Activated T-cell treated with anti-CD3 and anti-CD28 coated beads, Interleukin-2, amount 50 U/mL, for 24 hours (primary cell): Measurements from ENCODE around the gene ANKH.
"Not testable (repeated sequence)": the region's sequence is repeated elsewhere in the genome, so short reads cannot be mapped to it uniquely, and the experiment has no call there.

Experiments
- DNase-seq: peaks from one replicate; pipeline ENCODE4 v3.0.0-alpha.2; 2020
- H3K27ac Mint-ChIP-seq: 2 replicates; pipeline ENCODE4 v1.8.0; 2020; ENCODE audit warnings: mild to moderate bottlenecking, mixed read lengths
- H3K27me3 Mint-ChIP-seq: 2 replicates; pipeline ENCODE4 v1.8.0; 2020; ENCODE audit warnings: mixed read lengths
- H3K36me3 Mint-ChIP-seq: 2 replicates; pipeline ENCODE4 v1.8.0; 2020; ENCODE audit warnings: low read depth, mixed read lengths
- H3K4me1 Mint-ChIP-seq: 2 replicates; pipeline ENCODE4 v1.8.0; 2020; ENCODE audit warnings: low read depth, mixed read lengths
- H3K4me3 Mint-ChIP-seq: 2 replicates; pipeline ENCODE4 v1.8.0; 2020; ENCODE audit warnings: mild to moderate bottlenecking, moderate library complexity, mixed read lengths
- H3K9me3 Mint-ChIP-seq: 2 replicates; pipeline ENCODE4 v1.8.0; 2020; ENCODE audit warnings: mixed read lengths

ANKH gene

GRCh38 chr5:14871214-14872069 lies at the start of gene ANKH:
Gene ANKH, minus strand, starts transcription at chr5:14871778. Its CDS starts 331 bp downstream, at chr5:14871447.
- Mint-ChIP-seq H3K27me3 (no peaks in the 10 kb centered on the region), H3K4me3 (peak within 1 kb of the TSS; percentile 89), H3K27ac (peak within 1 kb of the TSS; percentile 92), H3K9me3 (no peaks in the 10 kb centered on the region), H3K4me1 (peaks cover 43% of the 10 kb centered on the region), H3K36me3 (peaks cover 17% of the 10 kb centered on the region)
- peak; percentile 88 for DNase-seq

- H3K36me3 Mint-ChIP-seq = no peaks in the 10 kb centered on the region
- no peaks in the 10 kb centered on the region for H3K27me3 Mint-ChIP-seq
- no peak for DNase-seq
- H3K9me3 Mint-ChIP-seq = peaks cover 5% of the 10 kb centered on the region
- H3K4me3 Mint-ChIP-seq = no peak overlapping the region
- H3K4me1 Mint-ChIP-seq = peaks cover 59% of the 10 kb centered on the region
- no peak overlapping the region for H3K27ac Mint-ChIP-seq
Measured at GRCh38 chr5:14920121-14920520, 48.5 kb upstream of the ANKH start.

GRCh38 chr5:14919106-14919505 lies 47.5 kb upstream of the ANKH start:
- DNase-seq, H3K27ac Mint-ChIP-seq, H3K36me3 Mint-ChIP-seq, H3K9me3 Mint-ChIP-seq, H3K4me3 Mint-ChIP-seq, H3K27me3 Mint-ChIP-seq: not testable (repeated sequence)
- H3K4me1 Mint-ChIP-seq = peaks cover 59% of the 10 kb centered on the region

GRCh38 chr5:14917719-14918118 lies 46.1 kb upstream of the ANKH start:
- Mint-ChIP-seq H3K4me3 (no peak overlapping the region), H3K27ac (no peak overlapping the region), H3K27me3 (no peaks in the 10 kb centered on the region), H3K9me3 (peaks cover 5% of the 10 kb centered on the region), H3K36me3 (no peaks in the 10 kb centered on the region), H3K4me1 (peaks cover 55% of the 10 kb centered on the region)
- DNase-seq = no peak

GRCh38 chr5:14915291-14915952 lies 43.8 kb upstream of the ANKH start:
- Mint-ChIP-seq H3K9me3 (peaks cover 5% of the 10 kb centered on the region), H3K27me3 (no peaks in the 10 kb centered on the region), H3K4me1 (peaks cover 34% of the 10 kb centered on the region), H3K27ac (peak overlapping the region; percentile 13), H3K4me3 (no peak overlapping the region), H3K36me3 (no peaks in the 10 kb centered on the region)
- no peak for DNase-seq

- Mint-ChIP-seq H3K9me3 (peaks cover 5% of the 10 kb centered on the region), H3K4me1 (peaks cover 27% of the 10 kb centered on the region)
Measured at GRCh38 chr5:14914623-14915260, 43.2 kb upstream of the ANKH start.

GRCh38 chr5:14914193-14914592 lies 42.6 kb upstream of the ANKH start:
- peaks cover 5% of the 10 kb centered on the region for H3K9me3 Mint-ChIP-seq
- H3K27ac Mint-ChIP-seq = no peak overlapping the region
- no peaks in the 10 kb centered on the region for H3K27me3 Mint-ChIP-seq

More at GRCh38 chr5:14914623-14915260, 43.2 kb upstream of the ANKH start:
- DNase-seq = no peak
- Mint-ChIP-seq H3K27me3 (no peaks in the 10 kb centered on the region), H3K27ac (peak overlapping the region; percentile 13), H3K36me3 (no peaks in the 10 kb centered on the region), H3K4me3 (no peak overlapping the region)

GRCh38 chr5:14913096-14913495 lies 41.5 kb upstream of the ANKH start:
- H3K27me3 Mint-ChIP-seq = no peaks in the 10 kb centered on the region
- H3K4me3 Mint-ChIP-seq = no peak overlapping the region
- no peak for DNase-seq
- H3K9me3 Mint-ChIP-seq = peaks cover 5% of the 10 kb centered on the region
- H3K36me3 Mint-ChIP-seq = no peaks in the 10 kb centered on the region
- peaks cover 25% of the 10 kb centered on the region for H3K4me1 Mint-ChIP-seq
- no peak overlapping the region for H3K27ac Mint-ChIP-seq

More at GRCh38 chr5:14914193-14914592, 42.6 kb upstream of the ANKH start:
- Mint-ChIP-seq H3K36me3 (no peaks in the 10 kb centered on the region), H3K4me1 (peaks cover 25% of the 10 kb centered on the region), H3K4me3 (no peak overlapping the region)
- DNase-seq = no peak

GRCh38 chr5:14912206-14912605 lies 40.6 kb upstream of the ANKH start:
- no peak for DNase-seq

GRCh38 chr5:14909369-14909768 lies 37.8 kb upstream of the ANKH start:
- Mint-ChIP-seq H3K27ac (no peak overlapping the region), H3K4me3 (no peak overlapping the region), H3K36me3 (no peaks in the 10 kb centered on the region), H3K4me1 (peaks cover 13% of the 10 kb centered on the region), H3K27me3 (no peaks in the 10 kb centered on the region), H3K9me3 (no peaks in the 10 kb centered on the region)
- no peak for DNase-seq

More at GRCh38 chr5:14912206-14912605, 40.6 kb upstream of the ANKH start:
- Mint-ChIP-seq H3K4me1 (peaks cover 25% of the 10 kb centered on the region), H3K27me3 (no peaks in the 10 kb centered on the region), H3K4me3 (no peak overlapping the region), H3K36me3 (no peaks in the 10 kb centered on the region), H3K9me3 (peaks cover 5% of the 10 kb centered on the region), H3K27ac (no peak overlapping the region)

- no peaks in the 10 kb centered on the region for H3K36me3 Mint-ChIP-seq
- H3K27me3 Mint-ChIP-seq = no peaks in the 10 kb centered on the region
- no peak overlapping the region for H3K4me3 Mint-ChIP-seq
- peaks cover 7% of the 10 kb centered on the region for H3K4me1 Mint-ChIP-seq
- no peaks in the 10 kb centered on the region for H3K9me3 Mint-ChIP-seq
- H3K27ac Mint-ChIP-seq = no peak overlapping the region
- DNase-seq = no peak
Measured at GRCh38 chr5:14908172-14908571, 36.6 kb upstream of the ANKH start.

- peaks cover 7% of the 10 kb centered on the region for H3K4me1 Mint-ChIP-seq
- H3K9me3 Mint-ChIP-seq = no peaks in the 10 kb centered on the region
- no peak overlapping the region for H3K27ac Mint-ChIP-seq
- DNase-seq = no peak
- no peak overlapping the region for H3K4me3 Mint-ChIP-seq
- no peaks in the 10 kb centered on the region for H3K27me3 Mint-ChIP-seq
- no peaks in the 10 kb centered on the region for H3K36me3 Mint-ChIP-seq
Measured at GRCh38 chr5:14906628-14907027, 35.0 kb upstream of the ANKH start.

- Mint-ChIP-seq H3K27me3 (no peaks in the 10 kb centered on the region), H3K4me1 (peaks cover 7% of the 10 kb centered on the region), H3K4me3 (no peak overlapping the region), H3K9me3 (no peaks in the 10 kb centered on the region), H3K27ac (no peak overlapping the region), H3K36me3 (no peaks in the 10 kb centered on the region)
- DNase-seq = no peak
Measured at GRCh38 chr5:14902826-14903560, 31.4 kb upstream of the ANKH start.

- DNase-seq = no peak
- peaks cover 4% of the 10 kb centered on the region for H3K4me1 Mint-ChIP-seq
- no peaks in the 10 kb centered on the region for H3K27me3 Mint-ChIP-seq
- H3K4me3 Mint-ChIP-seq = no peak overlapping the region
- no peak overlapping the region for H3K27ac Mint-ChIP-seq
- H3K9me3 Mint-ChIP-seq = no peaks in the 10 kb centered on the region
- H3K36me3 Mint-ChIP-seq = no peaks in the 10 kb centered on the region
Measured at GRCh38 chr5:14901462-14902051, 30.0 kb upstream of the ANKH start.
